Femur (tissue), 1 donor: Measurements from ENCODE around the gene HILPDA.
A peak's percentile ranks its signal among the peaks of the same experiment; 100 is the strongest.
"Not testable (repeated sequence)": the region's sequence is repeated elsewhere in the genome, so short reads cannot be mapped to it uniquely, and the experiment has no call there.

Experiments
- DNase-seq: peaks from one replicate; pipeline ENCODE4 v3.0.0-alpha.2; 2017

Gene HILPDA

DNA sequence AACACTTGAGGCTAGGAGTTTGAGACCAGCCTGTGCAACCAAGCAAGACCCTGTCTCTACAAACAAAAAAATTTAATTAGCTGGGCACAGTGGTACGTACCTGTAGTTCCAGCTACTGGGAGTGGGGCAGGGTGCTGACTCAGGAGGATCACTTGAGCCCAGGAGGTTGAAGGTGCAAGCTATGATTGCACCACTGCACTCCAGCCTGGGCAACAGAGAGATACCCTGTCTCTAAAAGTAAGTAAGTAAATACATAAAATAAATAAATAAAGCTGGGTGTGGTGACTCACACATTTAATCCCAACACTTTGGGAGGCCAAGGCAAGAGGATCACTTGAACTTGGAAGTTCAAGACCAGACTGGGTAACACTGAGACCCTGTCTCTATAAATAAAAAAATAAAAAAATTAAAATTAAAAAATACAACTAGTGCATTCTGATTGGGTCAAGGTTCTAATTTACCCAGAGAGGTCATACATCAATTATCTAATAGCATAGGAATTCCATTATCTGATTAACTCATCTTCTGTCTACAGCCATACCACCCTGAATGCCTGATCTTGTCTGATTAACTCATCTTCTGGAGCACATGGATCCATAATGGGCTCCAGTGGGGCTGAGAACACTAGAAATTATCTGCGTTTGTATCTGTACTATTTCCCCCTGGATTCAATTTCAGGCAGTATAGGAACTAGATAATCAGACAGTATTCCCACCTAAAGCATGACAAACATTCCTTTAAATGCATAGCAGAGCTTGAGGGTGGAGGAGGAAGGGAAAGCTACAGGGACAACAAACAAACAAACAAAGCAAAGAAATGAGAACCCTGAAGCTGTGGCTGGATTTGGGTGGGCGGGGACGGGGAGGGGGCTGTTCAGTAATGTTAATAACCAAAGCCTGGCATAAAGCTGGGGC, 21.0 kb upstream of the HILPDA start:
- DNase-seq = no peak

DNA sequence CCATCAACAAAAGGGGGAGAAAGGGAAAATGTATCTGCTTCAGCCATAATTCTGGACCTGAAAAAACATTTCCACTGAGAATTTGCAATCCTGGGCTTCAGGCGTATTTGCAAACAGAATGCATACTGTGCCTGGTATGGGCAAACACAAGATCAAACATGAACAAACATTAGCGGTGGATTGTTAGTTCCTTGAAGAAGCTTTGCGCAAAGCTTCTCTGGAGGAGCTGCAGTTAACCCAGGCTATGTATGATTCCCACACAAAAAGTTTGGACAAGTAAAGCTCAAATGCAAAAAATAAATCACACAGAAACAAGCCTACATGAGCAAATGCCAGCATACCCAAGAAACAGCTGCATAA, 20.4 kb upstream of the HILPDA start:
- DNase-seq = no peak

DNA sequence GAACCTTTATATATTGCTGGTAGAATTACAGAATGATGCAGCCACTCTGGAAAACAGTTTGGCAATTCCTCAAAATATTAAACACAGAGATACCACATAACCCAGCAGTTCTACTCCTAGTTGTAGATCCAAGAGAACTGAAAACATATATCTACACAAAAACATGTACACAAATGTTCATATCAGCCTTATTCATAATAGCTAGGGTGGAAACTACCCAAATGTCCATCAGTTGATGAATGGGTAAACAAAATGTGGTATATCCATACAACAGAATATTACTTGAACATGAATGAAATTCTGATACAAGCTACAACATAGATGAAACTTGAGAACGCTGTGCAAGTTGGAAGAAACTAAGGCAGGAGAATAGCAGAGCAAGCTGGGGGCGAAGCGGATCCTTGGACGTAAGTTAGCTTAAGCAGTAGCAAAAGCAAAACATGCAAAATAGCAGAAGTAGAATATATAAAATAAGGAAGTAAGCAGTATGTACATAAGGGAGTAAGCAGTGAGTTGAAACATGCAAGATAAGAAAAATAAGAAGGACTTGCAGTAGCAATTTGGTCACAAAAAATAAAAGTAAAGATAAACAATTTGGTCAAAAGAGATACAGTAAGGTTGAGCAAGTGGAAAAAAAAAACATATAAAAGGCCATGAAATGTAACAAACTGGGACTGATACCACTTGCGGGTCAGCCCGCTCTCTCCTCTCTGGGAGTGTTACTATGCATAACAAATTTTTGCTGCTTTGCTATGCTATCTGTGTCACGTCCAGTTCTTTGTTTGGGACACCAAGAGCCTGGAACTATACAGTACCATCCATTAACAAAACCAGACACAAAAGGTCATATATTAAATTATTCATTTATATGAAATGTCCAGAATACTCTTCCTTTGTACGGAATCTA, 18.0 kb upstream of the HILPDA start:
- DNase-seq = no peak

DNA sequence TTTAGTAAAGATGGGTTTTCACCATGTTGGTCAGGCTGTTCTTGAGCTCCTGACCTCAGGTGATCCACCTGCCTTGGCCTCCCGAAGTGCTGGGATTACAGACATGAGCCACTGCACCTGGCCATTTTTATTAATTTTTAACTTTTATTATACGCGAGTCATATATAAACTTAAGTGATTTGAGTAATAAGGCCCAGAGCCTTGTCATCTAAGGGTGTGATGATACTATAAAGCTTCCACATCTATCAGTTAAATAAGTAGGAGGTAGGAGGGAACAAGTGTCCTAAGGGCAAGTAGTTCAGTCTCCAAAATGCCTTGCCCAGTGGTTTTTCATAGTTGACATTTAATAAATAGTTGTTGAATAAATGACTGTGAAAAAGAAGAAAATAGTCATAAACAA, 13.3 kb upstream of the HILPDA start:
- no peak for DNase-seq

DNA sequence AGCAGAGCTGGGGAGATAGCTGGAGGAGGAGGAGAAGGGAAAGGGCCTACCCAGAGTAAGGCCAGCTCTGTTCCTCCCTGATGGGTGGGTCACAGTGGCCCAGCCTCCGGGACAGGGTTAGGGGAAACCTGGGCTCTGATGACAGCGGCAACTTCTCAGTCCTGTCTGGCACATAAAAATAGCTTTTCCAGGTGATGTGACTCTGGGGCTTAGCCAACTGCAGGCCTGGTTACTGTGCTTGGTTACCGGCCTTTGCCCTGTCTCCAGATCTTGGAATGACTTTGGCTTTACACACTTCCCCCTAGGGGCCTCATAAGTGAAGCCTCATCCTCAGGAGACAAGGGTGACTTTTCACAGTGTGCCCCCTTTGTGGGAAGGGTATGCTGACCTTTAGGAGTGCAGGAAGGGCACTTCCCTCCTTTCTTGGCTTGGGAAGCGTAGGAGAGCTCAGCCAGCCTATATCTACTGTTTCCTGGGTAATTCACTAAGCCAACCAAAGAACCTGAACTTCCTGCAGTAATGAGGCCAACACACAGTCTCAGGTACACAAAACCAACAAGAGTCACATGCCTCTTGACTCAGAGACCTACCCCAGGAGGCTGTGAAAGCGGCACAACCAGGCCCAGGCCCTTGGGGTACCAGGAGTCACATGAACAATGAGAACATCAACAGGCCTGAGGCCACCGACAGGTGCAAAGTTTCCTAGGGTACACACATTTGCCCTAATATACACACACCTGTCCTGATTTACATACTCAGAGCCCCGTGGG, 11.7 kb upstream of the HILPDA start:
- DNase-seq = no peak

DNA sequence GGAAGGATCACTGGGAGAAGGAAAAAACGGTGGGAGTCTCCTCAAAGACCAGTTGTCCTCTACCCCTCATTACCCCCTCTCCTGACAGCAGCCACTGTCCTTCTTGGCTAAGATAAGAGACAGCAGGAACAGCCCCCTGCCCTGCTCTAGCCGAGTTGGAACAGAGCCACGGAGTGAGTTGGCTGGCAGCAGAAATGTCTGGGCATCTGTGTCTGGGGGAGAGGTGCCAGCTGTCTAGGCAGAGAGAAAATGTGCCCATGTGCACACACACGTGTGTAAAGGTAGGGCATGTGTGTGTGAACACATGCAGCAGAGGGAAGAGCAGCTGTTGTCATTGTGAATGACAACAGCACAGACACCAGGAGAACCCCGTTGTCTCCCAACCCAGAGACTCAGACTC, 9.4 kb upstream of the HILPDA start:
- peak; percentile 55 for DNase-seq

DNA sequence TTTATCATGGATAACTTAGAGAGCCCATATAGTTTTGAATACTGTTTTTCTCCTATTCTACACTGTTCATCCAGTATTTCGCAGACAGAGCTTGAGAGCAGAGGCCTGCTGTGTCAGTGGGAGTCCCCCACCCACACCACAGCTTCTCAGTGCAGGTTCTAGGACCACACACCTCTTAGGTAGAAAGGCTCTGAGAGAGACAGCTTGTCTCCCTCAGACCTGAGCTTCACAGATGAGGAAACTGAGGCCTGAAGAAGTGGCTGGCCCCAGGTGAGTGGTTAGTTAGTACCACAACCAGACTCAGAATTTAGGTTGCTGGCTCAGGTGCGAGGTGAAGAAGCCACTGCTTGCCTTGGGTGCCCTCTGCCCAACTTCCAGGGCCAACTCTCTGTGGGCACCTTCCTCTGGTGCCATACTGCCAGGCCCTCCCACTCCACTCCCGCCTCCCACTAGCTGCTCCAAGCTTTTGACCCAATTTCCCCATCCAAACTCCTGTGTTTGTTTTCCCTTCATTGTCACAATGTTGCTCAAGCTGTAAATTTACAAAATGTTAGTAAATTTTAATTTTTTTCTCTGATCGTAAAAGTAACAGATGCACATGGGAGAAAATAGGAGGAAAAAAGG, 7.6 kb upstream of the HILPDA start:
- DNase-seq = no peak

DNA sequence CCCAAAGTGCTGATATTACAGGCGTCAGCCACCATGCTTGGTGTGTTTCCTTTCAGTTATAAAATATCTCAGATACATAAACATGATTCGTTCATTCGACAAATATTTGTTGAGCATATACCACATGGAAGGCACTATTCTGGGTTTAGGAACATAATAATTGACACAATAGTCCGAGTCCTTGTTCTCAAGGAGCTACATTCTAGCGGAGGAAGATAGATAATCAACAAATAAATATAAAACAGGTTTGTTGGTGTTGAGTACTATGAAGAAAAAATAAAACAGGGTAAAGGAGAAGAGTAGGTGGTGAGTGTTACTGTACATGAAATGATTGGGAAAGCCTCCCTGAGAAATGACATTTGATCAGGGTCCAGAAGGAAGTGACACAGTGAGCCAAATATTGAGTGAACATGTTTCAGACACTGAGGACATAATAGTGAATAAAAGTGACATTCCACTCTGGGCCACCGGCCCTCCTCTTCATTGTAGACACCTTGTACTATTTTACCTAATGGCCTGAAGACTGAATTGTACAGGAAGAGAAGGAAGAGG, 6.9 kb upstream of the HILPDA start:
- no peak for DNase-seq

DNA sequence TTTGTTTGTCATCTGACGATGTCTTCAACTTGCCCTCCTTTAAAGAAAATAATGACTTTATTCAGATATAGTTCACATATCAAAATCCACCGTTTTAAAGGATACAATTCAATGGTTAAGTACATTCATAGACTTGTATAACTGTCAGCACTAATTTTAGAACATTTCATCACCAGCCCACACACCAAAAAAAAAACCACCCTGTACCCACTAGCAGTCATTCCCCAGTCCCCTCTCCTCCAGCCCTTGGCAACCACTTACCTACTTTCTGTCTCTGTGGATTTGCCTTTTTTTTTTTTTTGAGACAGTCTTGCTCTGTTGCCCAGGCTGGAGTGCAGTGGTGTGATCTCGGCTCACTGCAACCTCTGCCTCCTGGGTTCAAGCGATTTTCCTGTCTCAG, 5.3 kb upstream of the HILPDA start:
- DNase-seq = no peak

DNA sequence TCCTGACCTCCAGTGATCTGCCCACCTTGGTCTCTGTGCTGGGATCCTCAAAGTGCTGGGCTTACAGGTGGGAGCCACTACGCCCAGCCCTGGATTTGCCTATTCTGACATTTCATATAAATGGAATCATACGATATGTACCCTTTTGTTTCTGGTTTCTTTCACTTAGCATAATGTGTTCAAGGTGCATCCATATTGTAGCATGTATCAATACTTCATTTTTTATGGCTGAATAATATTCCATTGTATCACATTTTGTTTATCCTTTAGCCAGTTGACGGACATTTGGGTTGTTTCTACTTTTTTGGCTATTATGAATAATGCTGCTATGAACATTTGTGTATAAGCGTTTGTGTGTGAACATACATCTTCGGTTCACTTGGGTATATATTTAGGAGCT, 4.8 kb upstream of the HILPDA start:
- no peak for DNase-seq

DNA sequence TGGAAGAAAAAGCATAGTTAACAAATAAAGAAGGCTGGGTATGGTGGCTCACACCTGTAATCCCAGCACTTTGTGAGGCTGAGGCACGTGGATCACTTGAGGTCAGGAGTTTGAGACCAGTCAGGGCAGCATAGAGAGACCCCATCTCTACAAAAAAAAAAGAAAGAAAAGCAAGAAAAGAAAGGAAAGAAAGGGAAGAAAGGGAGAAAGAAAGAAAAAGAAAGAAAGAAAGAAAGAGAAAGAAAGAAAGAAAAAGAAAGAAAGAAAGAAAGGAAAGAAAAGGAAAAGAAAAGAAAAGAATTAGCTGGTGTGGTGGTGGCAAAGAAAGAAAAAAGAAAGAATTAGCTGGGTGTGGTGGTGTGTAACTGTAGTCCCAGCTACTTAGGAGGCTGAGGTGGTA, 3.1 kb upstream of the HILPDA start:
- DNase-seq = no peak

DNA sequence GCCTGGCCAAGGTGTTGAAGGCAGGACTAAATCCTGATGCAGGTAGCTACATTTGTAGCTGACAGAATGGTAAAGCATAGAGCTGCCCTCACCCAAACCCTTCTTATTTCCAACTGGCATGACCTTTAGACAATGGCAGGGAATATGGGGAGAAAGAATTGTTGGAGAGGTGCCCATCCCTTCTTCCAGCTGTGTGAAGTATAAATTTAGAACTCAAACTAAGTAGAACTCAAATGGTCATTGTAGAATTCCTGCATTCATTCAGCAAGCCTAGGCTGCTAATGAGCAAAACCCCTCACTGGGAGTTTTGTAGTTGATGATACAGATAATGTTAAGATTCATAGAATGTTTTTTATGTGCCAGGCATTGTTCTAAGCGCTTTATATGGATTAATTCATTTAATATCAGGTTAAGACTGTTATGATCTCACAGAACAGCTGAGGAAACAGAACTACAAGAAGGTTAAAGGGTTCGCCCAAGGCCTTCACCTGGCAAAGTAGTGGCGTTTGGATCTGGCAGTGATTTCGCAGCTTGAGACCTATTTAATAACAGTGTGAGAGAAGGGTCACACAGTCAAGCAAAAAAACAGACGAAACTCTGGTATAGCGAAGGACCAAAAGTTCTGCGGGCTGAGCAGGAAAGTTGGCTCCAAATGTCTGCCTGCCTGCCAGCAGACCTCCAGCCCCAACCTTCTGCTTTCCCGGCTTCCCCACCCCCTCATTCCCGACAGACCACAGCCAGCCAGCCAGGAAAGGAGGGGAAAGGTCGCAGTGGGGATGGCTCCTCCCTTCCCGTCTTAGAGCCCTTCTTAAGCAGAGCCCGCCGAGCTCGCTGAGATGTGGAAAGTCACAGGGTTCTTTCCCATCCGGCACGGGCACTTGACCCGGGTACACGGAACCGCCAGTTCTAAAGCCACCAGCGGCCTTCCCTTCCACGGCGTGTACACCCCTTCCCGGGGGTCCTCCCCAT, 1.6 kb upstream of the HILPDA start:
- DNase-seq = peak; percentile 97

DNA sequence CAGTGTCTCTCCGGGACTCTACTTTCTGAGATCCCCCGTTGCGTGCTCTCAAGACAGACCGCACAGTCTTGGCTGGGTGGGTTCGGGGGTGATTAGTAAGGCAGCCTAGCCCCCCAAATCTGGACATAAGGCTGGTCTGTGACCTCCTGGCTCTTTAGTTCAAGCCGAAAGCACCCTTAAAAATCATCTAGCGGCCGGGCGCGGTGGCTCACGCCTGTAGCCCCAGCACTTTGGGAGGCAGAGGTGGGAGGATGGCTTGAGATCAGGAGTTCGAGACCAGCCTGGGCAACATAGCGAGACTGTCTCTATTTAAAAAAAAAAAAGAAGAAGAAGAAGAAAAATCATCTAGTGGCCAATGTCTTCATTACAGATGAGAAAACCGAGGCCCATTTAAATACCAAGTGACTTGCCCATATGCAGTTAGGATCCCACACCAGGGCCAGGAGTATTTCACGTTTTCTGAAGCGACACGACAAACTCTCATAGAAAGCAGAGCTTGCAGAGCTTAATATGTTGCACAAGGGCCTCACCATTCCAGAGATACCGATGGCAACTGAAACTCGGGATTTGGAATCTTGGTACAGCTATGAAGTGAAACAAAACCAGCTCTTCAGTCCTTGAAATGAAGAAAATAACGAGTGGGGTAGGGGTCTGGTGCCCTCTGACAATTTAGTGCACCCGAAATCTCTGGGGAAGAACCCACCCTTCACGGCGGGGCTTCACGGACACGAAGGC, 703 bp upstream of the HILPDA start:
- DNase-seq = no peak

DNA sequence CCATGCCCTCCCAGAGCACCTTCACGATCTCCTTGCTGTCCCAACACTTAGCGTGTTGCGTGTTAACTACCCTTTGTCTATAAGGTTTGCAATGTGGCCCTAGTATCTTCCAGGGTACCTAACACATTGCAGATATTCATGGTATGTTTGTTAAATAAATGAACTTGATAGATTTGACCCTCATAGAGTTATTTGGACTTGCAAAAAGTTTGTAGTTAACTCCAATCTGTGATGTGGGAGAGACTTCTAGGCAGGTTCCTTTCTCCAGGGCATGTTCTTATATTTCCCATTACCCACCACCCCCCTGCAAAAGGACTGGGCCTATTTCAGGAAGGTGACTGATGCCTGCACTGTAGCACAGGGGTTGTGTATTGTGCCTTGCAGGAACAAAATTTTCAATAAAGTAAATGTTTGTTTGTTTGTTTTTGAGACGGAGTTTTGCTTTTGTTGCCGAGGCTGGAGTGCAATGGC, 612 bp downstream of the HILPDA start:
- DNase-seq = no peak

DNA sequence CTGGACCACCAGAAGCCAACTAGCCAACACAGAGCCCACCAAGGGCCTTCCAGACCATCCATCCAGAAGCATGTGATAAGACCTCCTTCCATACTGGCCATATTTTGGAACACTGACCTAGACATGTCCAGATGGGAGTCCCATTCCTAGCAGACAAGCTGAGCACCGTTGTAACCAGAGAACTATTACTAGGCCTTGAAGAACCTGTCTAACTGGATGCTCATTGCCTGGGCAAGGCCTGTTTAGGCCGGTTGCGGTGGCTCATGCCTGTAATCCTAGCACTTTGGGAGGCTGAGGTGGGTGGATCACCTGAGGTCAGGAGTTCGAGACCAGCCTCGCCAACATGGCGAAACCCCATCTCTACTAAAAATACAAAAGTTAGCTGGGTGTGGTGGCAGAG, 1.7 kb downstream of the HILPDA start:
- not testable (repeated sequence) for DNase-seq

DNA sequence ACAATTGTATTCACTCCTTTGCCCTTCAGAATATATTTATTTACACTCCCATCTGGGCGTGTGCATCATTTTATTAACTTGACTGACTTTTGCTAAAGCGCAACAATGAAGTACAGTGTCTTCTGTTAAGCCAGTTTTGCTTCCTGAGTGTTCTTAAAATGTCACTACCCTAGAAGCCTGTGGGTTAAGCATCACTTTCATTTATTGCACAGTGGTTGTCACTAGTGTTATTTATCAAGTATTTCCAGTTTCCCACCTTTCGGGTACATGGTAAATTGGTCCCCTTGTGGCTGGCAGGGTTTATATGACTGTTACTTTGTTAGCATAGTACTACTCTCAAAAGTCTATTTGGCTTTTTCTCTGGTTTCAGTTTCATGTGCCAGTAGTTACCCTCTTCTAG, 3.3 kb downstream of the HILPDA start:
- no peak for DNase-seq

DNA sequence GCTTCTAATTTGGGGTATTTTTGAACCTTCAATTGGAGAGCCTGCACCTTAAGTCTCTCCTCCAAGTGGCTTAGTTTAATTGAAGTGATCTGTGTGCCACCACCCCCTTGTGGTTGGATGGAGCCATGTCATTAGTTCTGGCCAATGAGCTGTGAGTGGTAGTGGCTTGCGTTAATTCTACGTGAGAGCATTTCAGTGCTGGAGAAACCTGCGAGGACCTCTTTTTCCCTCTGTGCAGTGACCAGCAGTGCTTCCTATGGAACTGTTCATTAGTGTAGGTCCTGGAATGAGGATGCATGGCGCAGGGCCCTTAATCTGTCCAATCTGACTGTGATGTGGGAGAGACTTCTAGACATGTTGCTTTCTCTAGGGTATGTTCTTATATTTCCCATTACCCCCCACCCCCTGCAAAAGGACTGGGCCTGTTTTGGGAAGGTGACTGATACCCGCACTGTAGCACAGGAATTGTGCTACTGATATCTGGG, 3.8 kb downstream of the HILPDA start:
- peak; percentile 73 for DNase-seq

DNA sequence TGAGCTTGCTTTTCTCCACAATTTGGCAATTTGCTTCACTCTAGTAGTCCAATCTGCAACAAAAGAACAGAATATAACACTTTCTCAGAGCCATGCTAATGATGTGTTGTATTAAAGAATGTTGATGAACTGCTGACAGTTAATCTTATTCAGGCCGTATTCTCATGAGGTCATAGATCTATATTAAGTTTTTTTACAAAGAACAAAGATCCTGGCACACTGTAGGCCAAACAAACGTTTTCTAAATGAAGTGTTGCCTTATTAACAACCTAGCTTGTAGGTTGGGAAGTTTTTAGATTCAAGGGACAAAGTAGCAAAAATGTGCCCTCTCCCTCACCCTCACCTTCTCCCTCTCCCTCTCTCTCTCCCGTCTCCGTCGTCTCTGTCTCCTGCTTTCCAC, 6.8 kb downstream of the HILPDA start:
- no peak for DNase-seq

DNA sequence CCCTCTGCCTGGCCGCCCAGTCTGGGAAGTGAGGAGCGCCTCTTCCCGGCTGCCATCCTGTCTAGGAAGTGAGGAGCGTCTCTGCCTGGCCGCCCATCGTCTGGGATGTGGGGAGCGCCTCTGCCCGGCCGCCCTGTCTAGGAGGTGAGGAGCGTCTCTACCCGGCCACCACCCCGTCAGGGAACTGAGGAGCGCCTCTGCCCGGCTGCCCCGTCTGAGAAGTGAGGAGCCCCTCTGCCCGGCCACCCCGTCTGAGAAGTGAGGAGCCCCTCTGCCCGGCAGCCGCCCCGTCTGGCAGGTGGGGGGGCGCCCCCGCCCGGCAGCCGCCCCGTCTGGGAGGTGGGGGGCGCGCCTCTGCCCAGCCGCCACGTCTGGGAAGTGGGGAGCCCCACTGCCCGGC, 7.7 kb downstream of the HILPDA start:
- not testable (repeated sequence) for DNase-seq

DNA sequence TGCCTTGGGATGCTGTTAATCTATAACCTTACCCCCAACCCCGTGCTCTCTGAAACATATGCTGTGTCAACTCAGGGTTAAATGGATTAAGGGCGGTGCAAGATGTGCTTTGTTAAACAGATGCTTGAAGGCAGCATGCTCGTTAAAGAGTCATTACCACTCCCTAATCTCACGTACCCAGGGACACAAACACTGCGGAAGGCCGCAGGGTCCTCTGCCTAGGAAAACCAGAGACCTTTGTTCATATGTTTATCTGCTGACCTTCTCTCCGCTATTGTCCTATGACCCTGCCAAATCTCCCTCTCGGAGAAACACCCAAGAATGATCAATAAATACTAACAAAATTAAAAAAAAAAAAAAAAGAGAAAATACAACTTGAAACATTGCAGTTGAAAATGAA, 8.3 kb downstream of the HILPDA start:
- not testable (repeated sequence) for DNase-seq
